Adrenal gland (tissue), 12 donors: ENCODE results near the gene RHEB. TPM values are rescaled to one million over a fixed set of nuclear protein-coding genes. Genes with fewer than 3 reads are reported as not detected.

Experiments used
- DNase-seq, 7 donors: peaks; one replicate each; pipeline ENCODE4 v3.0.0-alpha.2; 2019 to 2020
- H3K27ac ChIP-seq, 5 donors: fragments of 200-600 bp; sonication (generic) in 4 of 5; 1 replicate in 3 of 5; 2 replicates in 2 of 5; pipeline versions ENCODE4 v1.5.1 to v1.8.0; 2016 to 2020; ENCODE audit warnings: mild to moderate bottlenecking in 1 of 5
- H3K27me3 ChIP-seq: fragments of 200-600 bp; 2 replicates; pipeline ENCODE4 v1.8.0; 2021
- H3K36me3 ChIP-seq, 2 donors: fragments of 200-600 bp; replicated peaks in 1 of 2; 1 replicate in 1 of 2; 2 replicates in 1 of 2; pipeline versions ENCODE4 v1.5.1 to v1.8.0; 2018 to 2022
- H3K4me1 ChIP-seq, 2 donors: fragments of 200-600 bp; replicated peaks in 1 of 2; 1 replicate in 1 of 2; 2 replicates in 1 of 2; pipeline versions ENCODE4 v1.5.1 to v1.8.0; 2018 to 2021
- H3K4me3 ChIP-seq, 4 donors: fragments of 200-600 bp; sonication (generic) in 3 of 4; one replicate each; pipeline ENCODE4 v1.5.1; 2016 to 2018
- H3K9me3 ChIP-seq, 3 donors: fragments of 200-600 bp; sonication (generic) in 1 of 3; replicated peaks in 1 of 3; 1 replicate in 2 of 3; 2 replicates in 1 of 3; pipeline versions ENCODE4 v1.5.1 to v1.8.0; 2016 to 2021
- POLR2A ChIP-seq, 2 donors: fragments of 450-650 bp; IDR thresholded peaks; one replicate each; pipeline ENCODE4 v1.6.1; 2017; ENCODE audit warnings: antibody characterized with exemption in 2 of 2, mild to moderate bottlenecking in 2 of 2, moderate library complexity in 1 of 2
- WGBS, 4 donors: extraction: QIAGEN DNeasy Blood & Tissue Kit in 2 of 4; methylation state at CpG; one replicate each; pipeline versions ENCODE4 v1.1.5 to v1.1.7; 2013 to 2017; 5-methylcytosine and 5-hydroxymethylcytosine counted together
- intact Hi-C, 2 donors: fragments of 100-400 bp; cut with DNase I; formaldehyde crosslinking; loops; one replicate each; pipeline versions ENCODE4 v1.14.1 to v1.15.0; 2022 to 2023
- polyA plus RNA-seq, 3 donors: library from polyadenylated mRNA; stranded (reverse); fragments of 200-250 nt in 2 of 3; fragments of 350-450 nt in 1 of 3; fragmentation: Illumina TruSeq in 1 of 3; extraction: RNeasy Lipid Tissue Mini Kit (QIAGEN cat#74804) in 1 of 3; gene quantifications; one replicate each; pipeline ENCODE4 v1.2.3, GENCODE V29; 2013 to 2014
- total RNA-seq, 9 donors: library from RNA; depleted of rRNA in 4 of 9; stranded (reverse); fragments of >200 nt in 4 of 9; fragments of 120-200 nt in 1 of 9; fragmentation: NEBNext Ultra II Directional in 1 of 9; extraction: Animal tissue kit (Norgen Biotek cat#: 25700) in 1 of 9; gene quantifications; one replicate each; pipeline versions ENCODE4 v1.1.0 to v1.2.4, GENCODE V29; 2013 to 2023
- TF ChIP-seq, protein P1 (sequence below), 6 experiments: fragments of 450-650 bp in 4 of 6; fragments of 200-600 bp in 2 of 6; sonication (generic) in 1 of 6; IDR thresholded peaks; 1 replicate in 5 of 6; 2 replicates in 1 of 6; pipeline versions ENCODE4 v1.5.1 to v1.8.0; 2016 to 2021; ENCODE audit warnings: antibody characterized with exemption in 6 of 6, mild to moderate bottlenecking in 2 of 6, moderate library complexity in 1 of 6
- donor health status: healthy with polysubstance abuse.
- donor health status: Bipolar disorder and iron deficiency.
- donor health status: DM: yes; HTN: yes; CAD: no.
- donor health status: DM: no; HTN: no; CAD: no.
- donor health status: DM: no; HTN: no; CAD: no.
- donor health status: DM: yes; HTN: yes; CAD: no.

RHEB gene
- total and polyA plus RNA-seq, 12 donors = 66.3 to 309 (median 127) TPM

DNA sequence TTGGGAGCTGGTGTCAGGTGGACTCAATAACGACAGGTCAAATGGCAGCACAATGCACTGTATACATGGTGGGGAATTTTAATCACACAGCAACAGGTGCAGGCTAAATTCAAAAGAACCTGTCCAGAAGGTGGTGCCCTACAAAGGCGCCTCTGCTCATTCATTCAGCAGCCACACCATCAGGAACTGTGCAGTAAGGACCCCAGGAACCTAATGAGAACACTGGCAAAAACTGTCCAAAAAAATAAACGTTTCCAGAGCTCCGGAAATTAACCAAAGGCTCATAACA lies 57.8 kb downstream of the RHEB start:
- H3K27ac ChIP-seq = peak overlapping the region in 4 of 5 donors; percentile 93 to 98 (median 94)
- DNase-seq = no peak
- H3K4me1 ChIP-seq = peaks cover 19 to 28% of the 10 kb centered on the region in 2 donors
- intact Hi-C loops = loop anchor here (10.0 kb wide), 1 partner anchor 53 kb away; the partner anchor contains the start of gene RHEB (in 2 of the 2)
- H3K9me3 ChIP-seq = no peaks in the 10 kb centered on the region
- 77 to 87% (median 80%) methylated on average over 4 of the region's 4 CpGs for WGBS, 4 donors
- no peak overlapping the region for H3K4me3 ChIP-seq
- no peaks in the 10 kb centered on the region for H3K27me3 ChIP-seq
- no peak for TF ChIP-seq POLR2A (IDR thresholded peaks at IDR 0.05)
- TF ChIP-seq, protein P1, sequence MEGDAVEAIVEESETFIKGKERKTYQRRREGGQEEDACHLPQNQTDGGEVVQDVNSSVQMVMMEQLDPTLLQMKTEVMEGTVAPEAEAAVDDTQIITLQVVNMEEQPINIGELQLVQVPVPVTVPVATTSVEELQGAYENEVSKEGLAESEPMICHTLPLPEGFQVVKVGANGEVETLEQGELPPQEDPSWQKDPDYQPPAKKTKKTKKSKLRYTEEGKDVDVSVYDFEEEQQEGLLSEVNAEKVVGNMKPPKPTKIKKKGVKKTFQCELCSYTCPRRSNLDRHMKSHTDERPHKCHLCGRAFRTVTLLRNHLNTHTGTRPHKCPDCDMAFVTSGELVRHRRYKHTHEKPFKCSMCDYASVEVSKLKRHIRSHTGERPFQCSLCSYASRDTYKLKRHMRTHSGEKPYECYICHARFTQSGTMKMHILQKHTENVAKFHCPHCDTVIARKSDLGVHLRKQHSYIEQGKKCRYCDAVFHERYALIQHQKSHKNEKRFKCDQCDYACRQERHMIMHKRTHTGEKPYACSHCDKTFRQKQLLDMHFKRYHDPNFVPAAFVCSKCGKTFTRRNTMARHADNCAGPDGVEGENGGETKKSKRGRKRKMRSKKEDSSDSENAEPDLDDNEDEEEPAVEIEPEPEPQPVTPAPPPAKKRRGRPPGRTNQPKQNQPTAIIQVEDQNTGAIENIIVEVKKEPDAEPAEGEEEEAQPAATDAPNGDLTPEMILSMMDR (IDR thresholded peaks at IDR 0.05) = no peak
- peaks cover 0 to 21% of the 10 kb centered on the region in 2 donors for H3K36me3 ChIP-seq

DNA sequence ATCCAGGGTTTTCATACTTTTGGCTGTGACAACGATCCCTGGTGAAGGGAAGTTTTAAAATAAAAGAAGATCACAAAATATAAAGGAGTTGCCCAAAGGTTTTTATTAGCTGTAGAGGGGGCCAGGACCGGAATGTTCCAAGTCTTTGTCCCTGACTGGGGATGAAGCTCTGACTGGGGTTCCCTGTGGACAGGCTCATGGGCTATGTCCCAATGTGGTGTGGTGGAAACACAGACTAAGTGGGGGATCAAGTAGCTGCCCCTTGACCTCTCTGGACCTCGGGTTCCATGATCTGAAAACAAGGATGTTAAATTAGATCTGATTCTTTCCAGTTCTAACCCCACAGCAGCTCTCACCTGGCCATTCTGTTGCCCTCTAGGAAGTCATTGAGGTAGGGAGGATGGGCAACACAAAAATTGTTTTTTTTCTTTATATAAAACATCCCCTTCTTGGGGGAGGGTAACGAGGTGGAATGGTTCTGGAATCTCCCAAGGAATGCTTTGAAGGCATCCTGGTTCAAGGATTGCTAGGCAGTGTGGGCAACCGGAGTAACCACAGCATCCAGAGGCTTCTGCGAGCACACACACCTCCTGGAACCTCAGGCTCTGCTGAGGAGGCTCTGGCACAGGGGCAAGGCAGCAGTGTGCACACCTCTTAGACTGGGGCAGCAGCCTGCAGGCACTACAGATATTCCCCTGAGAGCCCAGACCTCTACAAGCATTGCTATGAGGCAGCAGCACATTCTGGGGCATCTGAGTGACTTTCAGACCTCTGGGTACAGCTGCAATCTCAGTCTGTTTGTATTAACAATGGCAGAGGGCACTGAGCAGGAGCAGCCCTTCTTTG lies 58.4 kb downstream of the RHEB start:
- DNase-seq = peak in 2 of 7 donors; percentile 35 to 54
- no peaks in the 10 kb centered on the region for H3K9me3 ChIP-seq
- H3K27ac ChIP-seq = peak overlapping the region; percentile 93 to 98 (median 95)
- peaks cover 19 to 28% of the 10 kb centered on the region in 2 donors for H3K4me1 ChIP-seq
- peaks cover 0 to 18% of the 10 kb centered on the region in 2 donors for H3K36me3 ChIP-seq
- intact Hi-C loops = loop anchor here (10.0 kb wide), 1 partner anchor 53 kb away; the partner anchor contains the start of gene RHEB (in 2 of the 2)
- no peak overlapping the region for H3K4me3 ChIP-seq
- TF ChIP-seq POLR2A (IDR thresholded peaks at IDR 0.05) = no peak
- TF ChIP-seq, protein P1 (IDR thresholded peaks at IDR 0.05) = no peak
- H3K27me3 ChIP-seq = no peaks in the 10 kb centered on the region
- WGBS, 4 donors = 83 to 92% (median 88%) methylated on average over 6 of the region's 6 CpGs

DNA sequence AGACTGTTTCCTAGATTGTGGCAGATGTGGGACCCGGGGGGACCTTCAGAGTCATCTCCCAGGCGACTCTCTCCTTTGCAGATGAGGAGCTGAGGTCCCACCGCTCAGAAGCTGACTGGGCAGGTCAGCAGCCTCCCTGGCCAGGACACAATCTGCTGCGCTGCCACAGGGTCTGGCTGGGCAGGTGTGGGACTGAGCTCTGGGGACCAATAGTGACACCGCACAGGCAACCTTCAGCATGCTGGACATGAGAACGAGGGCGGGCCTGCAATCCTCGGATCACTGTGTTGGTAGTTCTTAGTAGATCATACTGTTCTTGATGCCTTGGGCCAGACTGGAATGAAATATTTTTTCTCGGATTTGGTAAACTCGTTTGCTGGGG lies 59.2 kb downstream of the RHEB start:
- Histone ChIP-seq H3K9me3 (no peaks in the 10 kb centered on the region), H3K27ac (peak overlapping the region; percentile 93 to 98 (median 95)), H3K27me3 (no peaks in the 10 kb centered on the region), H3K36me3 (peaks cover 0 to 9% of the 10 kb centered on the region in 2 donors), H3K4me3 (no peak overlapping the region), H3K4me1 (peaks cover 19 to 28% of the 10 kb centered on the region in 2 donors)
- 25 to 43% (median 28%) methylated on average over 2 to 10 of the region's 10 CpGs for WGBS, 4 donors
- intact Hi-C loops = loop anchor here (10.0 kb wide), 1 partner anchor 54 kb away; the partner anchor contains the start of gene RHEB (in 2 of the 2)
- DNase-seq = peak in 6 of 7 donors; percentile 53 to 83 (median 74)
- TF ChIP-seq POLR2A (IDR thresholded peaks at IDR 0.05) = peak in 1 of 2 donors; percentile 15
- TF ChIP-seq, protein P1 (IDR thresholded peaks at IDR 0.05) = no peak

DNA sequence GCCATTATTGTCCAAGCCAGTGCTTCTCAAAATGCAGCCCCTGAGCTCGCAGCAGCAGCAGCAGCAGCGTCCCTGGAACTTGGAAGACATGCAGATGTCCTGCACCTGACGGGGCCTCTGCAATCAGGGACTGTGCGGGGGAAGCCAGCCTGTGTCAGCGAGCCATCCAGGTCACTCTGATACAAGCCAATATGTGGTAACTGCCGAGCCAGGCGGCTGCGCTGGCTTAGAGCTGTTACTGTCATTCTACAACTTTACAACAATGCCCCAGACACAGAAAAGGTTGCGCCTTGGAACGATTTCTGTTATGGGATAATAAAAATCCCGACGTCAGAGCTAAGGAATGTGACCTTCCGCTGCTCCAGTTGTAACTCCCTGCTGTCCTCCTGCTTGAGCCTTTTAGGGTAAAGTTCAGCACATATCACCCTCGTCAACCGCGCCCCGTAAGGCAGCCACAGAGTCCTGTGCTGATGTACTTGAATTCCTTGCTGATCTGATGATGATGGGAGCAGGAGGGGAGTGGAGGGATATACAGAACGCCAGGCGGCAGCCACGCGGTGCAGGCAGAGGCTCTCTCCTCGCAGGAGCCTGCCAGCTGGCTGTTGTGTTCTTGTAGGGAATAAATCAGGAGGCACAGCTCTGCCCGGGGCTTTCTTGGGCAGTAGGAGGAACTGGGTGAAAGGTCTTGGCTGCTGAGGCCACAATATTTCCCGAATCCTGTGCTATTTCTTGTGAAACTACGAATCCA lies 59.8 kb downstream of the RHEB start:
- Histone ChIP-seq H3K4me3 (peak overlapping the region in 1 of 4 donors; percentile 32), H3K36me3 (peaks cover 0 to 4% of the 10 kb centered on the region in 2 donors), H3K4me1 (peaks cover 19 to 28% of the 10 kb centered on the region in 2 donors), H3K27ac (peak overlapping the region; percentile 93 to 98 (median 95)), H3K9me3 (no peaks in the 10 kb centered on the region), H3K27me3 (no peaks in the 10 kb centered on the region)
- 4 to 14% (median 7%) methylated on average over 14 to 25 of the region's 25 CpGs for WGBS, 4 donors
- intact Hi-C loops = loop anchor here (10.0 kb wide), 1 partner anchor 55 kb away; the partner anchor contains the start of gene RHEB (in 2 of the 2)
- DNase-seq = peak; percentile 84 to 96 (median 93)
- TF ChIP-seq, protein P1 (IDR thresholded peaks at IDR 0.05) = peak in 5 of 6 experiments; percentile 13 to 45 (median 26)
- TF ChIP-seq POLR2A (IDR thresholded peaks at IDR 0.05) = peak; percentile 18 to 87
